K562 (cell line): ENCODE data around the gene CLVS2. TPM values are rescaled to one million over a fixed set of nuclear protein-coding genes. Genes with fewer than 3 reads are reported as not detected.

ENCODE experiments used
- ATAC-seq: fragments of 200-7000 bp; cut with Tn5 transposase; 3 replicates; pipeline ENCODE4 v1.9.1; 2020; ENCODE audit warnings: moderate library complexity
- BruUV-seq: library from RNA; stranded (reverse); fragments of 400-500 nt; replicated peaks from 2 replicates; lab custom pipeline; 2021; lab: Mats Ljungman, UMichigan
- CTCF ChIA-PET: fragments of 300-600 bp; formaldehyde crosslinking; extraction: SDS; loops from one replicate; lab custom pipeline; 2021; ENCODE audit warnings: low intra/inter-chr PET ratio; lab: Yijun Ruan, JAX
- POLR2A ChIA-PET: fragments of 300-600, 350-650 bp; sonication (Branson Sonifier 250); formaldehyde crosslinking; extraction: SDS; loops from one replicate; lab custom pipeline; 2021; ENCODE audit warnings: antibody characterized with exemption, inconsistent platforms; lab: Yijun Ruan, JAX
- DNase-seq, 4 experiments: peaks; one replicate each; pipeline versions ENCODE4 v3.0.0 to v3.0.0-alpha.2; 2011 to 2018; ENCODE audit warnings: low spot score in 3 of 4, mixed read lengths in 3 of 4; ENCODE audit errors: extremely low read depth in 1 of 4
- FAIRE-seq: peaks from 2 replicates; lab custom pipeline; 2011; peaks lifted over from hg19 to GRCh38; lab: Jason Lieb, UNC
- H2AFZ ChIP-seq: 2 replicates; pipeline ENCODE4 v1.6.0; 2011; ENCODE audit warnings: low read depth, low read length, control low read depth, inconsistent platforms
- H3K27ac ChIP-seq: fragments of 200-600 bp; 3 replicates; pipeline ENCODE4 v1.8.0; 2011; ENCODE audit warnings: low read depth, mild to moderate bottlenecking, control low read depth, inconsistent platforms, low read length, moderate library complexity, mixed read lengths; ENCODE audit errors: extremely low read depth
- H3K27me3 ChIP-seq, 2 experiments: fragments of 300-600 bp in 1 of 2; 2 replicates in 1 of 2; 3 replicates in 1 of 2; pipeline versions ENCODE4 v1.6.0 to v1.8.0; 2011; ENCODE audit warnings: inconsistent platforms in 2 of 2, low read length in 2 of 2, mild to moderate bottlenecking in 1 of 2, mixed read lengths in 1 of 2, moderate library complexity in 1 of 2; ENCODE audit not compliant: control insufficient read depth in 2 of 2, insufficient read depth in 2 of 2
- H3K36me3 ChIP-seq: fragments of 300-600 bp; 3 replicates; pipeline ENCODE4 v1.8.0; 2011; ENCODE audit warnings: mild to moderate bottlenecking, low read length, inconsistent platforms; ENCODE audit not compliant: control insufficient read depth, insufficient read depth
- H3K4me1 ChIP-seq, 2 experiments: fragments of 200-600 bp in 1 of 2; replicated peaks in 1 of 2; 2 replicates in 1 of 2; 3 replicates in 1 of 2; pipeline versions ENCODE4 v1.5.1 to v1.8.0; 2011; ENCODE audit warnings: inconsistent platforms in 2 of 2, low read length in 2 of 2, mild to moderate bottlenecking in 1 of 2, mixed read lengths in 1 of 2, moderate library complexity in 1 of 2; ENCODE audit not compliant: control insufficient read depth in 2 of 2, insufficient read depth in 2 of 2
- H3K4me2 ChIP-seq: 2 replicates; pipeline ENCODE4 v1.6.1; 2011; ENCODE audit warnings: low read length, control low read depth, inconsistent platforms, mixed read lengths; ENCODE audit not compliant: insufficient read depth
- H3K4me3 ChIP-seq: fragments of 200-600 bp; sonication (generic), shearing (Covaris generic); 2 replicates; pipeline ENCODE4 v1.5.1; 2016; ENCODE audit warnings: control low read depth, inconsistent platforms
- H3K79me2 ChIP-seq: fragments of 200-600 bp; 3 replicates; pipeline ENCODE4 v1.8.0; 2011; ENCODE audit warnings: low read length, inconsistent platforms; ENCODE audit not compliant: control insufficient read depth, insufficient read depth
- H3K9ac ChIP-seq, 2 experiments: 2 replicates each; pipeline versions ENCODE4 v1.6.0 to v1.6.1; 2011; ENCODE audit warnings: low read depth in 2 of 2, low read length in 2 of 2, control low read depth in 1 of 2, inconsistent platforms in 1 of 2, mild to moderate bottlenecking in 1 of 2, mixed read lengths in 1 of 2; ENCODE audit not compliant: insufficient read depth in 1 of 2
- H3K9me1 ChIP-seq: one replicate; pipeline ENCODE4 v1.6.0; 2011; ENCODE audit warnings: inconsistent platforms, mild to moderate bottlenecking, low read length, moderate library complexity; ENCODE audit not compliant: control insufficient read depth, insufficient read depth
- H3K9me3 ChIP-seq: replicated peaks from 2 replicates; pipeline ENCODE4 v1.5.1; 2011; ENCODE audit warnings: low read depth, low read length, inconsistent platforms; ENCODE audit not compliant: control insufficient read depth, insufficient read depth
- H4K20me1 ChIP-seq: replicated peaks from 2 replicates; pipeline ENCODE4 v1.6.1; 2011; ENCODE audit warnings: low read length, inconsistent platforms, mixed read lengths; ENCODE audit not compliant: control insufficient read depth, insufficient read depth
- ATF4 ChIP-seq: fragments of 450-650 bp; formaldehyde crosslinking; IDR thresholded peaks from 2 replicates; pipeline ENCODE4 v1.4.0; 2022; ENCODE audit warnings: mild to moderate bottlenecking, moderate library complexity
- EHMT2 ChIP-seq: fragments of 450-650 bp; IDR thresholded peaks from 2 replicates; pipeline ENCODE4 v1.6.1; 2018; ENCODE audit warnings: antibody characterized with exemption
- ERF ChIP-seq: fragments of 450-650 bp; formaldehyde crosslinking; IDR thresholded peaks from 2 replicates; pipeline ENCODE4 v1.4.0; 2020; ENCODE audit warnings: mild to moderate bottlenecking, mixed read lengths
- GTF2B ChIP-seq: IDR thresholded peaks from 2 replicates; pipeline ENCODE4 v1.6.1; 2011; ENCODE audit not compliant: insufficient read length; ENCODE audit errors: extremely low read depth
- HNRNPH1 ChIP-seq: fragments of 200-400 bp; formaldehyde crosslinking; optimal IDR thresholded peaks from 2 replicates; pipeline ENCODE3; 2017; ENCODE audit warnings: low read depth, mild to moderate bottlenecking, low read length, moderate library complexity
- KDM1A ChIP-seq, 2 experiments: fragments of 450-650 bp; IDR thresholded peaks; 2 replicates each; pipeline ENCODE4 v1.6.1; 2016; ENCODE audit warnings: mild to moderate bottlenecking in 2 of 2
- NCOA2 ChIP-seq, 2 experiments: fragments of 450-650 bp; IDR thresholded peaks; 2 replicates each; pipeline ENCODE4 v1.6.1; 2018; ENCODE audit warnings: mild to moderate bottlenecking in 2 of 2, moderate library complexity in 1 of 2; ENCODE audit not compliant: partially characterized antibody in 2 of 2
- TBL1XR1 ChIP-seq, 2 experiments: IDR thresholded peaks; 2 replicates each; pipeline ENCODE4 v1.6.1; 2012; ENCODE audit warnings: improper control_type of control experiment in 2 of 2, low read length in 2 of 2, mild to moderate bottlenecking in 1 of 2
- TRIM24 ChIP-seq, 2 experiments: fragments of 450-650 bp; IDR thresholded peaks; 2 replicates each; pipeline ENCODE4 v1.6.1; 2016
- TRIM28 ChIP-seq: fragments of 450-650 bp; IDR thresholded peaks from 2 replicates; pipeline ENCODE4 v1.6.1; 2017
- VEZF1 ChIP-seq: fragments of 200-800 bp; sonication (Bioruptor generic); IDR thresholded peaks from 2 replicates; pipeline ENCODE4 v1.6.1; 2017; ENCODE audit warnings: missing genetic modification characterization, missing compliant biosample characterization
- ZNF23 ChIP-seq: fragments of 250-450 bp; sonication (Bioruptor Pico); IDR thresholded peaks from 2 replicates; pipeline ENCODE4 v1.4.0; 2020; ENCODE audit warnings: mild to moderate bottlenecking
- ZNF436 ChIP-seq: fragments of 250-450, 450-650 bp; sonication (Bioruptor Pico); formaldehyde crosslinking; IDR thresholded peaks from 2 replicates; pipeline ENCODE4 v1.7.0; 2020; ENCODE audit warnings: mild to moderate bottlenecking
- ZNF507 ChIP-seq: conservative IDR thresholded peaks from 2 replicates; pipeline ENCODE4 v1.6.1; 2017; ENCODE audit warnings: missing genetic modification characterization, missing compliant biosample characterization
- ZNF57 ChIP-seq: fragments of 450-650 bp; formaldehyde crosslinking; IDR thresholded peaks from 2 replicates; pipeline ENCODE4 v1.4.0; 2020; ENCODE audit warnings: mild to moderate bottlenecking, moderate library complexity
- ZNF830 ChIP-seq: fragments of 250-450 bp; sonication (Bioruptor Pico); IDR thresholded peaks from 2 replicates; pipeline ENCODE4 v1.5.0; 2021; ENCODE audit warnings: mild to moderate bottlenecking
- WGBS: fragments of 100-300 bp; shearing (Covaris generic); methylation state at CpG from one replicate; pipeline ENCODE4 v1.1.6; 2016; ENCODE audit warnings: low coverage, mixed read lengths; ENCODE audit not compliant: insufficient coverage; ENCODE audit errors: missing lambda C conversion rate; 5-methylcytosine and 5-hydroxymethylcytosine counted together
- in situ Hi-C: fragments of 300-500 bp; cut with MboI; formaldehyde crosslinking; loops from 4 replicates; pipeline ENCODE4 v1.15.0; 2018; ENCODE audit warnings: inconsistent platforms, mixed read lengths
- intact Hi-C: fragments of 100-400 bp; cut with micrococcal nuclease; formaldehyde crosslinking; loops from 2 replicates; pipeline ENCODE4 v1.14.2; 2022
- polyA plus RNA-seq, 8 experiments: library from polyadenylated mRNA; depleted of rRNA in 4 of 8; stranded (reverse) in 5 of 8; unstranded in 3 of 8; fragments of >200 nt; fragmentation: Nextera tagmentation in 2 of 8; fragmentation: Illumina TruSeq in 1 of 8; extraction: Ambion mirVana in 2 of 8; extraction: Trizol in 1 of 8; gene quantifications; 2 replicates each; pipeline versions ENCODE4 v1.2.1 to v1.2.3, GENCODE V29; 2011 to 2014; ENCODE audit warnings: inconsistent platforms in 1 of 8, missing spikeins in 1 of 8
- total RNA-seq, 7 experiments: library from RNA; depleted of rRNA in 6 of 7; stranded (reverse); fragments of >200 nt in 6 of 7; fragmentation: Illumina TruSeq in 2 of 7; extraction: Trizol in 2 of 7; gene quantifications; 2 replicates each; pipeline versions ENCODE4 v1.2.1 to v1.2.3, GENCODE V29; 2011 to 2021; ENCODE audit warnings: low replicate concordance in 1 of 7

Gene CLVS2
- total and polyA plus RNA-seq, 9 of the 15 experiments (the other 6 are each of a cell fraction or from before 2014, with no cell fraction given) = 0.01 to 0.36 (median 0.03) TPM; not detected in 3

GRCh38 chr6:123028263-123028662 is 32.2 kb downstream of the CLVS2 start:
- POLR2A ChIA-PET = no interaction called here
- Histone ChIP-seq H3K27me3 (no peaks in the 10 kb centered on the region), H3K9ac (no peak overlapping the region)

More at GRCh38 chr6:123028263-123028662, 32.2 kb downstream of the CLVS2 start:
- Histone ChIP-seq H3K4me2 (no peak overlapping the region), H3K4me1 (no peaks in the 10 kb centered on the region), H3K27ac (no peak overlapping the region), H3K9me3 (no peaks in the 10 kb centered on the region; the same call in 1 of the 2 replicates), H3K9me1 (no peaks in the 10 kb centered on the region), H4K20me1 (no peaks in the 10 kb centered on the region), H2AFZ (no peak overlapping the region), H3K4me3 (no peak overlapping the region), H3K79me2 (no peaks in the 10 kb centered on the region), H3K36me3 (no peaks in the 10 kb centered on the region)
- DNase-seq (no peak), FAIRE-seq (no peak), ATAC-seq (no peak)
- no TSS peak for BruUV-seq
- CTCF ChIA-PET = no interaction called here
- intact Hi-C loops = no loop called here
- in situ Hi-C loops = no loop called here
- 5% methylated on average over 5 of the region's 5 CpGs for WGBS
- TF ChIP-seq ERF (CRISPR knock-in tag) (no peak), VEZF1 (CRISPR knock-in tag) (no peak), ATF4 (CRISPR knock-in tag) (no peak), GTF2B (no peak), ZNF57 (CRISPR knock-in tag) (no peak), ZNF507 (no peak), NCOA2 (IDR thresholded peaks at IDR 0.05; ENCODE audit: partially characterized antibody in 2 of 2) (no peak), TRIM28 (no peak), KDM1A (IDR thresholded peaks at IDR 0.05) (no peak), ZNF830 (CRISPR knock-in tag) (no peak), ZNF23 (no peak), TRIM24 (IDR thresholded peaks at IDR 0.05) (no peak), HNRNPH1 (no peak), EHMT2 (no peak), TBL1XR1 (IDR thresholded peaks at IDR 0.05; ENCODE audit: low read length in 2 of 2) (no peak), ZNF436 (CRISPR knock-in tag) (no peak)
